Peyer's patch (tissue), 4 donors: ENCODE measurements around the gene EPSTI1. TPM values are rescaled to one million over a fixed set of nuclear protein-coding genes. Genes with fewer than 3 reads are reported as not detected.
"Not testable (repeated sequence)": the region's sequence is repeated elsewhere in the genome, so short reads cannot be mapped to it uniquely, and the experiment has no call there.

Experiments
- DNase-seq, 3 donors: peaks; one replicate each; pipeline ENCODE4 v3.0.0-alpha.2; 2017 to 2019
- H3K27ac ChIP-seq, 4 donors: fragments of 200-600 bp; sonication (generic); one replicate each; pipeline ENCODE4 v1.5.1; 2016 to 2019
- H3K27me3 ChIP-seq, 2 donors: fragments of 200-600 bp; sonication (generic); one replicate each; pipeline ENCODE4 v1.5.1; 2019
- H3K36me3 ChIP-seq, 3 donors: fragments of 200-600 bp; sonication (generic); one replicate each; pipeline ENCODE4 v1.5.1; 2016 to 2019
- H3K4me1 ChIP-seq, 4 donors: fragments of 200-600 bp; sonication (generic); one replicate each; pipeline ENCODE4 v1.5.1; 2016 to 2019
- H3K4me3 ChIP-seq, 4 donors: fragments of 200-600 bp; sonication (generic); 1 replicate in 3 of 4; 2 replicates in 1 of 4; pipeline ENCODE4 v1.5.1; 2016 to 2019; ENCODE audit warnings: mild to moderate bottlenecking in 1 of 4
- H3K9me3 ChIP-seq, 4 donors: fragments of 200-600 bp; sonication (generic); one replicate each; pipeline ENCODE4 v1.5.1; 2016 to 2019; ENCODE audit warnings: mild to moderate bottlenecking in 1 of 4
- CTCF ChIP-seq, 6 experiments: fragments of 450-650 bp in 4 of 6; fragments of 200-600 bp in 2 of 6; sonication (generic) in 1 of 6; IDR thresholded peaks; one replicate each; pipeline ENCODE4 v1.5.1; 2017 to 2019; ENCODE audit warnings: antibody characterized with exemption in 6 of 6, mild to moderate bottlenecking in 3 of 6, moderate library complexity in 1 of 6
- POLR2A ChIP-seq, 2 donors: fragments of 450-650 bp; IDR thresholded peaks; one replicate each; pipeline ENCODE4 v1.5.1; 2017; ENCODE audit warnings: antibody characterized with exemption in 2 of 2, mild to moderate bottlenecking in 2 of 2, moderate library complexity in 2 of 2
- total RNA-seq, 4 donors: library from RNA; depleted of rRNA; stranded (reverse); fragments of >200 nt; gene quantifications; one replicate each; pipeline ENCODE4 v1.1.0, GENCODE V29; 2016

EPSTI1 gene
- total RNA-seq, 4 donors from 2014 or later, result 8.8 to 45.4 (median 22.1) TPM

- Histone ChIP-seq H3K36me3 (no peaks in the 10 kb centered on the region), H3K4me1 (no peaks in the 10 kb centered on the region), H3K4me3 (no peak overlapping the region), H3K9me3 (no peaks in the 10 kb centered on the region), H3K27ac (no peak overlapping the region), H3K27me3 (no peaks in the 10 kb centered on the region)
- TF ChIP-seq POLR2A (IDR thresholded peaks at IDR 0.05) (no peak), CTCF (IDR thresholded peaks at IDR 0.05) (no peak)
- no peak for DNase-seq
Measured at GRCh38 chr13:42996584-42996983, 4.5 kb upstream of the EPSTI1 start.

GRCh38 chr13:42994878-42995277 lies 2.8 kb upstream of the EPSTI1 start:
- no peak overlapping the region for H3K27ac ChIP-seq
- DNase-seq, result no peak

GRCh38 chr13:42992764-42993122 lies 702 bp upstream of the EPSTI1 start:
- H3K4me1 ChIP-seq, result peaks cover 0 to 18% (median 3%) of the 10 kb centered on the region in 4 donors
- no peaks in the 10 kb centered on the region for H3K27me3 ChIP-seq
- peak overlapping the region; percentile 52 to 76 (median 64) for H3K4me3 ChIP-seq
- H3K36me3 ChIP-seq, result no peaks in the 10 kb centered on the region
- TF ChIP-seq POLR2A (IDR thresholded peaks at IDR 0.05) (no peak), CTCF (IDR thresholded peaks at IDR 0.05) (no peak)
- H3K9me3 ChIP-seq, result no peaks in the 10 kb centered on the region
- no peak for DNase-seq
- H3K27ac ChIP-seq, result peak overlapping the region; percentile 83 to 94 (median 92)

More at GRCh38 chr13:42994878-42995277, 2.8 kb upstream of the EPSTI1 start:
- H3K36me3 ChIP-seq, result no peaks in the 10 kb centered on the region
- peaks cover 0 to 16% (median 3%) of the 10 kb centered on the region in 4 donors for H3K4me1 ChIP-seq
- H3K9me3 ChIP-seq, result no peaks in the 10 kb centered on the region
- no peak overlapping the region for H3K4me3 ChIP-seq
- H3K27me3 ChIP-seq, result no peaks in the 10 kb centered on the region
- no peak for TF ChIP-seq POLR2A (IDR thresholded peaks at IDR 0.05)
- TF ChIP-seq CTCF (IDR thresholded peaks at IDR 0.05), result no peak

- H3K36me3 ChIP-seq, H3K9me3 ChIP-seq, DNase-seq, H3K27me3 ChIP-seq: not testable (repeated sequence)
- Histone ChIP-seq H3K27ac (peak overlapping the region; percentile 83 to 94 (median 92)), H3K4me1 (peaks cover 0 to 18% (median 3%) of the 10 kb centered on the region in 4 donors), H3K4me3 (peak overlapping the region; percentile 52 to 76 (median 64))
Measured at GRCh38 chr13:42991233-42991897, 676 bp downstream of the EPSTI1 start.

- H3K4me3 ChIP-seq, result peak overlapping the region; percentile 52 to 76 (median 64)
Measured at GRCh38 chr13:42990291-42991232, 1.5 kb downstream of the EPSTI1 start.

More at GRCh38 chr13:42990291-42991232, 1.5 kb downstream of the EPSTI1 start:
- Histone ChIP-seq H3K27ac (peak overlapping the region; percentile 83 to 94 (median 92)), H3K4me1 (peaks cover 0 to 25% (median 3%) of the 10 kb centered on the region in 4 donors), H3K36me3 (no peaks in the 10 kb centered on the region), H3K27me3 (no peaks in the 10 kb centered on the region), H3K9me3 (no peaks in the 10 kb centered on the region)
- no peak for DNase-seq
- no peak for TF ChIP-seq CTCF (IDR thresholded peaks at IDR 0.05)
- no peak for TF ChIP-seq POLR2A (IDR thresholded peaks at IDR 0.05)
